ACC112 (cell line): ENCODE measurements around the gene FLOT2.
"Not testable (repeated sequence)": the region's sequence is repeated elsewhere in the genome, so short reads cannot be mapped to it uniquely, and the experiment has no call there.

ENCODE experiments used
- H2AFZ ChIP-seq: fragments of 200-600 bp; sonication (generic); one replicate; pipeline ENCODE4 v1.6.0; 2017; ENCODE audit warnings: antibody characterized with exemption, low read length; ENCODE audit not compliant: unreplicated experiment
- H3K27ac ChIP-seq: fragments of 200-600 bp; sonication (generic); 2 replicates; pipeline ENCODE4 v1.5.1; 2014; ENCODE audit warnings: low read depth, mild to moderate bottlenecking, antibody characterized with exemption, low read length, moderate library complexity
- H3K27me3 ChIP-seq: fragments of 200-600 bp; sonication (generic); 2 replicates; pipeline ENCODE4 v1.6.1; 2014; ENCODE audit warnings: mild to moderate bottlenecking, antibody characterized with exemption, low read length, moderate library complexity, mixed read lengths; ENCODE audit not compliant: insufficient read depth
- H3K36me3 ChIP-seq: fragments of 200-600 bp; sonication (generic); 2 replicates; pipeline ENCODE4 v1.6.1; 2016; ENCODE audit warnings: mild to moderate bottlenecking, antibody characterized with exemption, low read length, moderate library complexity, mixed read lengths; ENCODE audit not compliant: insufficient read depth
- H3K4me1 ChIP-seq: fragments of 200-600 bp; sonication (generic); one replicate; pipeline ENCODE4 v1.6.1; 2016; ENCODE audit warnings: low read length, mixed read lengths; ENCODE audit not compliant: insufficient read depth, unreplicated experiment, control insufficient read depth
- H3K4me3 ChIP-seq: fragments of 200-600 bp; sonication (generic); 2 replicates; pipeline ENCODE4 v1.5.1; 2014; ENCODE audit warnings: mild to moderate bottlenecking, low read depth, low read length
- H3K79me2 ChIP-seq: fragments of 200-600 bp; sonication (generic); one replicate; pipeline ENCODE4 v1.6.0; 2016; ENCODE audit warnings: low read length; ENCODE audit not compliant: control insufficient read depth, unreplicated experiment, insufficient read depth

Gene FLOT2

GRCh38 chr17:28937044-28937729 is 39.7 kb upstream of the FLOT2 start:
- Histone ChIP-seq H2AFZ (no peak overlapping the region), H3K79me2 (peaks cover 92% of the 10 kb centered on the region), H3K27me3 (no peaks in the 10 kb centered on the region), H3K4me3 (no peak overlapping the region), H3K36me3 (peaks cover 19% of the 10 kb centered on the region), H3K4me1 (peaks cover 18% of the 10 kb centered on the region), H3K27ac (peak overlapping the region; percentile 20; the same call in 1 of the 2 replicates)

GRCh38 chr17:28935744-28936460 is 38.4 kb upstream of the FLOT2 start:
- peaks cover 19% of the 10 kb centered on the region for H3K36me3 ChIP-seq
- H3K79me2 ChIP-seq, result peaks cover 92% of the 10 kb centered on the region
- no peak overlapping the region for H2AFZ ChIP-seq
- H3K4me3 ChIP-seq, result no peak overlapping the region
- H3K27ac ChIP-seq, result no peak overlapping the region
- no peaks in the 10 kb centered on the region for H3K27me3 ChIP-seq
- H3K4me1 ChIP-seq, result peaks cover 18% of the 10 kb centered on the region

GRCh38 chr17:28934508-28934907 is 37.0 kb upstream of the FLOT2 start:
- H3K27ac ChIP-seq, H3K4me3 ChIP-seq, H3K27me3 ChIP-seq, H2AFZ ChIP-seq: not testable (repeated sequence)
- H3K4me1 ChIP-seq, result peaks cover 18% of the 10 kb centered on the region
- H3K79me2 ChIP-seq, result peaks cover 92% of the 10 kb centered on the region
- peaks cover 29% of the 10 kb centered on the region for H3K36me3 ChIP-seq

GRCh38 chr17:28929787-28930186 is 32.3 kb upstream of the FLOT2 start:
- Histone ChIP-seq H3K36me3 (peaks cover 33% of the 10 kb centered on the region), H2AFZ (no peak overlapping the region), H3K4me3 (no peak overlapping the region), H3K79me2 (peaks cover 69% of the 10 kb centered on the region), H3K4me1 (peaks cover 27% of the 10 kb centered on the region), H3K27me3 (no peaks in the 10 kb centered on the region), H3K27ac (no peak overlapping the region)

- no peaks in the 10 kb centered on the region for H3K27me3 ChIP-seq
- peaks cover 29% of the 10 kb centered on the region for H3K36me3 ChIP-seq
- H3K4me3 ChIP-seq, result no peak overlapping the region
- H3K4me1 ChIP-seq, result peaks cover 31% of the 10 kb centered on the region
- H2AFZ ChIP-seq, result no peak overlapping the region
- no peak overlapping the region for H3K27ac ChIP-seq
- peaks cover 64% of the 10 kb centered on the region for H3K79me2 ChIP-seq
Measured at GRCh38 chr17:28928061-28928460, 30.5 kb upstream of the FLOT2 start.

GRCh38 chr17:28926786-28927185 is 29.3 kb upstream of the FLOT2 start:
- H3K4me3 ChIP-seq, result no peak overlapping the region
- H3K27ac ChIP-seq, result peak overlapping the region; percentile 91
- H2AFZ ChIP-seq, result no peak overlapping the region
- H3K4me1 ChIP-seq, result peaks cover 31% of the 10 kb centered on the region
- peaks cover 51% of the 10 kb centered on the region for H3K79me2 ChIP-seq
- peaks cover 38% of the 10 kb centered on the region for H3K36me3 ChIP-seq
- no peaks in the 10 kb centered on the region for H3K27me3 ChIP-seq

GRCh38 chr17:28926366-28926765 is 28.8 kb upstream of the FLOT2 start:
- Histone ChIP-seq H3K27me3 (no peaks in the 10 kb centered on the region), H3K79me2 (peaks cover 47% of the 10 kb centered on the region), H3K27ac (peak overlapping the region; percentile 91), H3K36me3 (peaks cover 42% of the 10 kb centered on the region), H2AFZ (no peak overlapping the region), H3K4me3 (peak overlapping the region; percentile 26; the same call in 1 of the 2 replicates), H3K4me1 (peaks cover 31% of the 10 kb centered on the region)

- Histone ChIP-seq H3K36me3 (peaks cover 46% of the 10 kb centered on the region), H3K27me3 (no peaks in the 10 kb centered on the region), H3K27ac (peak overlapping the region; percentile 91), H3K4me1 (peaks cover 31% of the 10 kb centered on the region), H2AFZ (no peak overlapping the region), H3K79me2 (peaks cover 44% of the 10 kb centered on the region), H3K4me3 (peak overlapping the region; percentile 50; the same call in 1 of the 2 replicates)
Measured at GRCh38 chr17:28925912-28926365, 28.4 kb upstream of the FLOT2 start.

- H3K27me3 ChIP-seq, result no peaks in the 10 kb centered on the region
- H3K79me2 ChIP-seq, result peaks cover 14% of the 10 kb centered on the region
- no peak overlapping the region for H3K27ac ChIP-seq
- peaks cover 8% of the 10 kb centered on the region for H3K4me1 ChIP-seq
- H3K36me3 ChIP-seq, result peaks cover 61% of the 10 kb centered on the region
- H2AFZ ChIP-seq, result no peak overlapping the region
- H3K4me3 ChIP-seq, result no peak overlapping the region
Measured at GRCh38 chr17:28920201-28920600, 22.7 kb upstream of the FLOT2 start.

GRCh38 chr17:28918295-28918694 is 20.8 kb upstream of the FLOT2 start:
- H3K27ac ChIP-seq, result no peak overlapping the region
- no peaks in the 10 kb centered on the region for H3K27me3 ChIP-seq
- peaks cover 4% of the 10 kb centered on the region for H3K4me1 ChIP-seq
- no peak overlapping the region for H3K4me3 ChIP-seq
- H2AFZ ChIP-seq, result no peak overlapping the region
- H3K79me2 ChIP-seq, result no peaks in the 10 kb centered on the region
- H3K36me3 ChIP-seq, result peaks cover 64% of the 10 kb centered on the region

- Histone ChIP-seq H3K4me1 (peaks cover 4% of the 10 kb centered on the region), H2AFZ (no peak overlapping the region), H3K79me2 (no peaks in the 10 kb centered on the region), H3K27ac (no peak overlapping the region), H3K4me3 (no peak overlapping the region), H3K36me3 (peaks cover 67% of the 10 kb centered on the region), H3K27me3 (no peaks in the 10 kb centered on the region)
Measured at GRCh38 chr17:28917465-28917864, 19.9 kb upstream of the FLOT2 start.
